ENCODE measurements around the gene VTI1B.

- TF ChIP-seq GATA2 (IDR thresholded peaks at IDR 0.05; ENCODE audit: low read depth, low read length) (no peak), GATA3 (IDR thresholded peaks at IDR 0.05; ENCODE audit: low read depth, low read length) (no peak)
These were observed 47.4 kb upstream of the VTI1B start for GRCh38 chr14:67721875-67722274.
